GM12874 (cell line): ENCODE measurements around the gene TBC1D8.

Experiments used
- CTCF ChIP-seq: IDR thresholded peaks from 2 replicates; pipeline ENCODE4 v1.5.1; 2011; ENCODE audit warnings: low read depth, mild to moderate bottlenecking, control low read depth, low read length, moderate library complexity; ENCODE audit not compliant: insufficient read depth

Gene TBC1D8

GRCh38 chr2:101149241-101150192 is 1.7 kb downstream of the TBC1D8 start:
- TF ChIP-seq CTCF = no peak

GRCh38 chr2:101148777-101149176 is 2.4 kb downstream of the TBC1D8 start:
- TF ChIP-seq CTCF = no peak

GRCh38 chr2:101147971-101148370 is 3.2 kb downstream of the TBC1D8 start:
- TF ChIP-seq CTCF = no peak

GRCh38 chr2:101147062-101147461 is 4.1 kb downstream of the TBC1D8 start:
- no peak for TF ChIP-seq CTCF

- no peak for TF ChIP-seq CTCF
Measured at GRCh38 chr2:101146535-101146934, 4.6 kb downstream of the TBC1D8 start.

GRCh38 chr2:101145406-101145805 is 5.8 kb downstream of the TBC1D8 start:
- TF ChIP-seq CTCF = no peak

GRCh38 chr2:101142163-101142562 is 9.0 kb downstream of the TBC1D8 start:
- no peak for TF ChIP-seq CTCF
